Measurements from ENCODE around the gene ARHGAP45.

The ARHGAP45 gene

DNA sequence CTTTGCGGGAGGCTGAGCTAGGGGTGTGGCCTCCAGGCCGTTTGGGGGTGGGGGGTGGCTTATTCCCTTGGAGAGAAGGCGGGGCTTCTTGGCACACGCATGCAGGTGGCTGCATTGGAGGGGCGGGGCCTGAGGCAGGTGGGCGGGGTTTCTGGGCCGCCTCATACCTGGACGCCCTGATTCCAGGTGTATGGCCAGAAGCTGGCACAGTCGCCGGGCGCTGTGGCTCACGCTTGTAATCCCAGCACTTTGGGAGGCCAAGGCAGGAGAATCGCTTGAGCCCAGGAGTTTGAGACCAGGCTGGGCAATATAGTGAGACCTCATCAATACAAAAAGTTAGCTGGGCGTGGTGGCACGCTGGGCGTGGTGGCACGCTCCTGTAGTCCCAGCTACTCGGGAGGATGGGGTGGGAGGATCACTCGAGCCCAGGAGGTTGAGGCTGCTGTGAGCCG, 19.2 kb upstream of the ARHGAP45 start:
- H3K9me3 ChIP-seq (ENCODE audit: low read length) = no peaks in the 10 kb centered on the region

DNA sequence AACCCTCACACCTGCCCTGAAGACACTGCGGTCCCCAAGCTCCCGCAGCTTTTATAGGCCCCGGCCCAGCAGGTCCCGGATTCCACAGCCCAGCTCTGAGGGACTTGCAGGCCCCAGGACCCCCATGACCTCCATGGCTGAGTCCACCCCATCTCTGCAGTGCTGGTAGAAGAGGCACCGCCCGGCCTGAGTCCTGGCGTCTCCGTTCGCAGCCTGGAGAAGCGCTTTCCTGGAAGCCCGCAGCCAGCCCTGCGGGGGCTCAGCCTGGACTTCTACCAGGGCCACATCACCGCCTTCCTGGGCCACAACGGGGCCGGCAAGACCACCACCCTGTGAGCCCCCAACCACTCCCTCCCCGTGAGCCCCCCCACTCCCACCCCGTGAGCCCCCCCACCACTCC, 17.9 kb upstream of the ARHGAP45 start:
- Histone ChIP-seq H2AFZ (ENCODE audit: low read length) (no peak overlapping the region), H3F3A (ENCODE audit: insufficient read depth, low read length) (no peaks in the 10 kb centered on the region), H3K27me3 (ENCODE audit: insufficient read depth, low read length) (no peaks in the 10 kb centered on the region), H3K4me2 (ENCODE audit: low read length) (no peak overlapping the region), H3K9me3 (ENCODE audit: low read length) (no peaks in the 10 kb centered on the region), H3K36me3 (ENCODE audit: insufficient read depth, low read length) (peaks cover 23% of the 10 kb centered on the region; the same call in 1 of the 2 replicates), H3K4me3 (ENCODE audit: low read depth, low read length, poor library complexity, severe bottlenecking) (no peak overlapping the region), H4K20me1 (ENCODE audit: insufficient read depth, low read length) (no peaks in the 10 kb centered on the region), H3K79me2 (ENCODE audit: insufficient read depth, low read length) (no peaks in the 10 kb centered on the region), H3K9me2 (ENCODE audit: low read depth, low read length) (no peaks in the 10 kb centered on the region), H3K4me1 (ENCODE audit: insufficient read depth, low read length, severe bottlenecking) (peaks cover 25% of the 10 kb centered on the region), H3K27ac (ENCODE audit: low read depth, low read length, poor library complexity, severe bottlenecking) (no peak overlapping the region), H3K9ac (ENCODE audit: low read length) (no peak overlapping the region)
- TF ChIP-seq, protein P1, sequence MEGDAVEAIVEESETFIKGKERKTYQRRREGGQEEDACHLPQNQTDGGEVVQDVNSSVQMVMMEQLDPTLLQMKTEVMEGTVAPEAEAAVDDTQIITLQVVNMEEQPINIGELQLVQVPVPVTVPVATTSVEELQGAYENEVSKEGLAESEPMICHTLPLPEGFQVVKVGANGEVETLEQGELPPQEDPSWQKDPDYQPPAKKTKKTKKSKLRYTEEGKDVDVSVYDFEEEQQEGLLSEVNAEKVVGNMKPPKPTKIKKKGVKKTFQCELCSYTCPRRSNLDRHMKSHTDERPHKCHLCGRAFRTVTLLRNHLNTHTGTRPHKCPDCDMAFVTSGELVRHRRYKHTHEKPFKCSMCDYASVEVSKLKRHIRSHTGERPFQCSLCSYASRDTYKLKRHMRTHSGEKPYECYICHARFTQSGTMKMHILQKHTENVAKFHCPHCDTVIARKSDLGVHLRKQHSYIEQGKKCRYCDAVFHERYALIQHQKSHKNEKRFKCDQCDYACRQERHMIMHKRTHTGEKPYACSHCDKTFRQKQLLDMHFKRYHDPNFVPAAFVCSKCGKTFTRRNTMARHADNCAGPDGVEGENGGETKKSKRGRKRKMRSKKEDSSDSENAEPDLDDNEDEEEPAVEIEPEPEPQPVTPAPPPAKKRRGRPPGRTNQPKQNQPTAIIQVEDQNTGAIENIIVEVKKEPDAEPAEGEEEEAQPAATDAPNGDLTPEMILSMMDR (IDR thresholded peaks at IDR 0.05; ENCODE audit: low read length) = no peak
- TF ChIP-seq EZH2 (IDR thresholded peaks at IDR 0.05; ENCODE audit: borderline replicate concordance, low read length) = no peak

More for the DNA sequence above, 19.2 kb upstream of the ARHGAP45 start:
- H3K9ac ChIP-seq (ENCODE audit: low read length) = no peak overlapping the region
- no peaks in the 10 kb centered on the region for H3K79me2 ChIP-seq (ENCODE audit: insufficient read depth, low read length)
- H3K27me3 ChIP-seq (ENCODE audit: insufficient read depth, low read length) = no peaks in the 10 kb centered on the region
- peaks cover 15% of the 10 kb centered on the region; the same call in 1 of the 2 replicates for H3K36me3 ChIP-seq (ENCODE audit: insufficient read depth, low read length)
- peak overlapping the region; percentile 87 for H3K27ac ChIP-seq (ENCODE audit: low read depth, low read length, poor library complexity, severe bottlenecking)
- H2AFZ ChIP-seq (ENCODE audit: low read length) = no peak overlapping the region
- no peaks in the 10 kb centered on the region for H3K9me2 ChIP-seq (ENCODE audit: low read depth, low read length)
- no peaks in the 10 kb centered on the region for H4K20me1 ChIP-seq (ENCODE audit: insufficient read depth, low read length)
- H3K4me3 ChIP-seq (ENCODE audit: low read depth, low read length, poor library complexity, severe bottlenecking) = no peak overlapping the region
- TF ChIP-seq, protein P1 (IDR thresholded peaks at IDR 0.05; ENCODE audit: low read length) = no peak
- no peak for TF ChIP-seq EZH2 (IDR thresholded peaks at IDR 0.05; ENCODE audit: borderline replicate concordance, low read length)
- no peaks in the 10 kb centered on the region for H3F3A ChIP-seq (ENCODE audit: insufficient read depth, low read length)
- peak overlapping the region; percentile 41; the same call in 1 of the 2 replicates for H3K4me2 ChIP-seq (ENCODE audit: low read length)
- H3K4me1 ChIP-seq (ENCODE audit: insufficient read depth, low read length, severe bottlenecking) = peaks cover 31% of the 10 kb centered on the region

DNA sequence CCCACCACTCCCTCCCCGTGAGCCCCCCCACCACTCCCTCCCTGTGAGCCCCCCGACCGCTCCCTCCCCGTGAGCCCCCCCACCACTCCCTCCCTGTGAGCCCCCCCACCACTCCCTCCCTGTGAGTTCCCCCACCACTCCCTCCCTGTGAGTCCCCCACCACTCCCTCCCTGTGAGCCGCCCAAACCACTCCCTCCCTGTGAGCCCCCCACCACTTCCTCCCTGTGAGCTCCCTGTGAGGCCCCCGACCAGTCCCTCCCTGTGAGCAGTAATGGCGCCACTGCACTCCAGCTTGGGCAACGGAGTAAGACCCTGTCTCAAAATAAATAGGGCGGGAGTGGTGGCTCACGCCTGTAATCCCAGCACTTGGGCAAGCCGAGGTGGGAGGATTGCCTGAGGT, 17.2 kb upstream of the ARHGAP45 start:
- no peaks in the 10 kb centered on the region for H3K79me2 ChIP-seq (ENCODE audit: insufficient read depth, low read length)
- H3K27me3 ChIP-seq (ENCODE audit: insufficient read depth, low read length) = no peaks in the 10 kb centered on the region
- H4K20me1 ChIP-seq (ENCODE audit: insufficient read depth, low read length) = no peaks in the 10 kb centered on the region
- no peaks in the 10 kb centered on the region for H3F3A ChIP-seq (ENCODE audit: insufficient read depth, low read length)
- peaks cover 26% of the 10 kb centered on the region; the same call in 1 of the 2 replicates for H3K36me3 ChIP-seq (ENCODE audit: insufficient read depth, low read length)
- no peak overlapping the region for H3K4me2 ChIP-seq (ENCODE audit: low read length)
- no peak overlapping the region for H3K9ac ChIP-seq (ENCODE audit: low read length)
- no peak overlapping the region for H2AFZ ChIP-seq (ENCODE audit: low read length)
- H3K4me3 ChIP-seq (ENCODE audit: low read depth, low read length, poor library complexity, severe bottlenecking) = no peak overlapping the region
- H3K27ac ChIP-seq (ENCODE audit: low read depth, low read length, poor library complexity, severe bottlenecking) = no peak overlapping the region
- H3K9me3 ChIP-seq (ENCODE audit: low read length) = no peaks in the 10 kb centered on the region
- TF ChIP-seq, protein P1 (IDR thresholded peaks at IDR 0.05; ENCODE audit: low read length) = no peak
- TF ChIP-seq EZH2 (IDR thresholded peaks at IDR 0.05; ENCODE audit: borderline replicate concordance, low read length) = no peak
- H3K4me1 ChIP-seq (ENCODE audit: insufficient read depth, low read length, severe bottlenecking) = peaks cover 25% of the 10 kb centered on the region
- no peaks in the 10 kb centered on the region for H3K9me2 ChIP-seq (ENCODE audit: low read depth, low read length)

All from OCI-LY1 (cell line).